ENCODE results near the gene ADAM22. TPM values are rescaled to one million over a fixed set of nuclear protein-coding genes. Genes with fewer than 3 reads are reported as not detected.

The ADAM22 gene
- total and polyA plus RNA-seq, 4 donors, result 0.04 to 0.61 (median 0.15) TPM

DNA sequence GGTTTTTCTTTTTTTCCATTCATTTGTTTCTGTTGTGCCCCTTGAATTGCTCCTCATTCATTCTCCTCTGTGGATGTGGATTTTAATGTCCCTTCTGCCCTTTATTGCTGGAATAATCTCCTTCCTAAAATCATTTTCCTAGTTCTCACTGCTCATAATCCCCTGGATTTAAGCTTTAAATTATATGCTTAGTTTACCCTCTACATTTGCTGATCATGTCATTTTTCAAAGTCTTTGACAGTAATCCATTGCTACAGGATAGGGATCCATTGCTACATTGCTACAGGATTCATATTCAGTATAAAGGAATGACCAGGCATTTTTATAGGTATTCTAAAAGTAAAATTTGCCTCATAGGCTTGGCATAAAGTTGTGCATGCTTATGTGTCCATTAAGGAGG is 14.3 kb downstream of the ADAM22 start:
- H3K4me3 ChIP-seq (ENCODE audit: low read depth in 1 of 3, low read length in 3 of 3), result no peak overlapping the region
- H3K9ac ChIP-seq (ENCODE audit: low read depth in 1 of 2, low read length in 2 of 2), result no peak overlapping the region
- DNase-seq (ENCODE audit: low spot score), result no peak
- no peaks in the 10 kb centered on the region for H3K36me3 ChIP-seq (ENCODE audit: control insufficient read depth in 4 of 4, insufficient read depth in 3 of 4, low read depth in 1 of 4, low read length in 3 of 4)
- no peaks in the 10 kb centered on the region for H3K9me3 ChIP-seq (ENCODE audit: control insufficient read depth in 4 of 4, low read length in 3 of 4)
- no peaks in the 10 kb centered on the region for H3K27me3 ChIP-seq (ENCODE audit: control insufficient read depth in 4 of 4, insufficient read depth in 4 of 4, low read length in 3 of 4)
- no peaks in the 10 kb centered on the region for H3K4me1 ChIP-seq (ENCODE audit: control insufficient read depth in 4 of 4, insufficient read depth in 4 of 4, low read length in 3 of 4)
- H3K27ac ChIP-seq (ENCODE audit: low read depth in 1 of 2, low read length in 2 of 2), result no peak overlapping the region
- no peak for TF ChIP-seq SP1 (IDR thresholded peaks at IDR 0.05)
- TF ChIP-seq FOXA1 (IDR thresholded peaks at IDR 0.05), result no peak
- TF ChIP-seq, protein P1, sequence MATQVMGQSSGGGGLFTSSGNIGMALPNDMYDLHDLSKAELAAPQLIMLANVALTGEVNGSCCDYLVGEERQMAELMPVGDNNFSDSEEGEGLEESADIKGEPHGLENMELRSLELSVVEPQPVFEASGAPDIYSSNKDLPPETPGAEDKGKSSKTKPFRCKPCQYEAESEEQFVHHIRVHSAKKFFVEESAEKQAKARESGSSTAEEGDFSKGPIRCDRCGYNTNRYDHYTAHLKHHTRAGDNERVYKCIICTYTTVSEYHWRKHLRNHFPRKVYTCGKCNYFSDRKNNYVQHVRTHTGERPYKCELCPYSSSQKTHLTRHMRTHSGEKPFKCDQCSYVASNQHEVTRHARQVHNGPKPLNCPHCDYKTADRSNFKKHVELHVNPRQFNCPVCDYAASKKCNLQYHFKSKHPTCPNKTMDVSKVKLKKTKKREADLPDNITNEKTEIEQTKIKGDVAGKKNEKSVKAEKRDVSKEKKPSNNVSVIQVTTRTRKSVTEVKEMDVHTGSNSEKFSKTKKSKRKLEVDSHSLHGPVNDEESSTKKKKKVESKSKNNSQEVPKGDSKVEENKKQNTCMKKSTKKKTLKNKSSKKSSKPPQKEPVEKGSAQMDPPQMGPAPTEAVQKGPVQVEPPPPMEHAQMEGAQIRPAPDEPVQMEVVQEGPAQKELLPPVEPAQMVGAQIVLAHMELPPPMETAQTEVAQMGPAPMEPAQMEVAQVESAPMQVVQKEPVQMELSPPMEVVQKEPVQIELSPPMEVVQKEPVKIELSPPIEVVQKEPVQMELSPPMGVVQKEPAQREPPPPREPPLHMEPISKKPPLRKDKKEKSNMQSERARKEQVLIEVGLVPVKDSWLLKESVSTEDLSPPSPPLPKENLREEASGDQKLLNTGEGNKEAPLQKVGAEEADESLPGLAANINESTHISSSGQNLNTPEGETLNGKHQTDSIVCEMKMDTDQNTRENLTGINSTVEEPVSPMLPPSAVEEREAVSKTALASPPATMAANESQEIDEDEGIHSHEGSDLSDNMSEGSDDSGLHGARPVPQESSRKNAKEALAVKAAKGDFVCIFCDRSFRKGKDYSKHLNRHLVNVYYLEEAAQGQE (IDR thresholded peaks at IDR 0.05), result no peak
- no peak for TF ChIP-seq RXRA (IDR thresholded peaks at IDR 0.05)
- TF ChIP-seq, protein P2, sequence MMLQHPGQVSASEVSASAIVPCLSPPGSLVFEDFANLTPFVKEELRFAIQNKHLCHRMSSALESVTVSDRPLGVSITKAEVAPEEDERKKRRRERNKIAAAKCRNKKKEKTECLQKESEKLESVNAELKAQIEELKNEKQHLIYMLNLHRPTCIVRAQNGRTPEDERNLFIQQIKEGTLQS (IDR thresholded peaks at IDR 0.05), result no peak
- no peak for TF ChIP-seq NR2F2 (IDR thresholded peaks at IDR 0.05)
- no peak for TF ChIP-seq FOXA2 (IDR thresholded peaks at IDR 0.05)
- no peak for TF ChIP-seq RAD21 (IDR thresholded peaks at IDR 0.05)
- TF ChIP-seq, protein P3, sequence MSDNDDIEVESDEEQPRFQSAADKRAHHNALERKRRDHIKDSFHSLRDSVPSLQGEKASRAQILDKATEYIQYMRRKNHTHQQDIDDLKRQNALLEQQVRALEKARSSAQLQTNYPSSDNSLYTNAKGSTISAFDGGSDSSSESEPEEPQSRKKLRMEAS (IDR thresholded peaks at IDR 0.05), result no peak
- no peak for TF ChIP-seq JUND (IDR thresholded peaks at IDR 0.05)
- TF ChIP-seq, protein P4, sequence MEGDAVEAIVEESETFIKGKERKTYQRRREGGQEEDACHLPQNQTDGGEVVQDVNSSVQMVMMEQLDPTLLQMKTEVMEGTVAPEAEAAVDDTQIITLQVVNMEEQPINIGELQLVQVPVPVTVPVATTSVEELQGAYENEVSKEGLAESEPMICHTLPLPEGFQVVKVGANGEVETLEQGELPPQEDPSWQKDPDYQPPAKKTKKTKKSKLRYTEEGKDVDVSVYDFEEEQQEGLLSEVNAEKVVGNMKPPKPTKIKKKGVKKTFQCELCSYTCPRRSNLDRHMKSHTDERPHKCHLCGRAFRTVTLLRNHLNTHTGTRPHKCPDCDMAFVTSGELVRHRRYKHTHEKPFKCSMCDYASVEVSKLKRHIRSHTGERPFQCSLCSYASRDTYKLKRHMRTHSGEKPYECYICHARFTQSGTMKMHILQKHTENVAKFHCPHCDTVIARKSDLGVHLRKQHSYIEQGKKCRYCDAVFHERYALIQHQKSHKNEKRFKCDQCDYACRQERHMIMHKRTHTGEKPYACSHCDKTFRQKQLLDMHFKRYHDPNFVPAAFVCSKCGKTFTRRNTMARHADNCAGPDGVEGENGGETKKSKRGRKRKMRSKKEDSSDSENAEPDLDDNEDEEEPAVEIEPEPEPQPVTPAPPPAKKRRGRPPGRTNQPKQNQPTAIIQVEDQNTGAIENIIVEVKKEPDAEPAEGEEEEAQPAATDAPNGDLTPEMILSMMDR (IDR thresholded peaks at IDR 0.05; ENCODE audit: low read depth, low read length, missing input control), result no peak
- no peak for TF ChIP-seq GABPA (IDR thresholded peaks at IDR 0.05 in 1 of 2, conservative IDR thresholded peaks at IDR 0.05 in 1 of 2)
- TF ChIP-seq EGR1 (IDR thresholded peaks at IDR 0.05; ENCODE audit: low read depth in 2 of 2), result no peak
- TF ChIP-seq HNF4G (IDR thresholded peaks at IDR 0.05), result no peak
- TF ChIP-seq, protein P5, sequence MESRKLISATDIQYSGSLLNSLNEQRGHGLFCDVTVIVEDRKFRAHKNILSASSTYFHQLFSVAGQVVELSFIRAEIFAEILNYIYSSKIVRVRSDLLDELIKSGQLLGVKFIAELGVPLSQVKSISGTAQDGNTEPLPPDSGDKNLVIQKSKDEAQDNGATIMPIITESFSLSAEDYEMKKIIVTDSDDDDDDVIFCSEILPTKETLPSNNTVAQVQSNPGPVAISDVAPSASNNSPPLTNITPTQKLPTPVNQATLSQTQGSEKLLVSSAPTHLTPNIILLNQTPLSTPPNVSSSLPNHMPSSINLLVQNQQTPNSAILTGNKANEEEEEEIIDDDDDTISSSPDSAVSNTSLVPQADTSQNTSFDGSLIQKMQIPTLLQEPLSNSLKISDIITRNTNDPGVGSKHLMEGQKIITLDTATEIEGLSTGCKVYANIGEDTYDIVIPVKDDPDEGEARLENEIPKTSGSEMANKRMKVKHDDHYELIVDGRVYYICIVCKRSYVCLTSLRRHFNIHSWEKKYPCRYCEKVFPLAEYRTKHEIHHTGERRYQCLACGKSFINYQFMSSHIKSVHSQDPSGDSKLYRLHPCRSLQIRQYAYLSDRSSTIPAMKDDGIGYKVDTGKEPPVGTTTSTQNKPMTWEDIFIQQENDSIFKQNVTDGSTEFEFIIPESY (IDR thresholded peaks at IDR 0.05), result no peak
- no peak for TF ChIP-seq HNF4A (conservative IDR thresholded peaks at IDR 0.05)

DNA sequence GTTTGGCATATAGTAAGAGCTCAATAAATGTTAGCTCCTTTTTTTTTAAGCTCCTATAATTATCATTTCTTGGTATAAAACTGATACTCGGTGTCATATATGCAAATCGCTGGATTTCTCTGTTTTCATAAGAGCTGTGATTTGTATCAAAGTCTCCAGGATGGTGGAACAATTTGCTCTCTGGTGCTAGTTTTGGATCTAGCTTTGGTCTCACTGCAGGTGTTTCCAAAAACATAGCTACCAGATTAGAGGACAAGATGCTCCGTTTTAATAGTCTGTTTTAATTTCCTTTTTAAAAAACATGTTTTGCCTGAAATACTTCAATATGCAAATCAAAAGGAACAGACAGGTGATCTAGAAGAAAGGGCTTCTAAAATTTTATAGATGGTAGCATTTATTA is 25.3 kb downstream of the ADAM22 start:
- H3K27me3 ChIP-seq (ENCODE audit: control insufficient read depth in 4 of 4, insufficient read depth in 4 of 4, low read length in 3 of 4), result no peaks in the 10 kb centered on the region
- WGBS, result 88% methylated on average over 3 of the region's 3 CpGs
- H3K4me1 ChIP-seq (ENCODE audit: control insufficient read depth in 4 of 4, insufficient read depth in 4 of 4, low read length in 3 of 4), result no peaks in the 10 kb centered on the region
- H3K27ac ChIP-seq (ENCODE audit: low read depth in 1 of 2, low read length in 2 of 2), result no peak overlapping the region
- no peaks in the 10 kb centered on the region for H3K9me3 ChIP-seq (ENCODE audit: control insufficient read depth in 4 of 4, low read length in 3 of 4)
- no peaks in the 10 kb centered on the region for H3K36me3 ChIP-seq (ENCODE audit: control insufficient read depth in 4 of 4, insufficient read depth in 3 of 4, low read depth in 1 of 4, low read length in 3 of 4)
- DNase-seq (ENCODE audit: low spot score), result no peak
- no peak overlapping the region for H3K9ac ChIP-seq (ENCODE audit: low read depth in 1 of 2, low read length in 2 of 2)
- H3K4me3 ChIP-seq (ENCODE audit: low read depth in 1 of 3, low read length in 3 of 3), result no peak overlapping the region
- no peak for TF ChIP-seq YY1 (IDR thresholded peaks at IDR 0.05)
- no peak for TF ChIP-seq HNF4G (IDR thresholded peaks at IDR 0.05)
- TF ChIP-seq SP1 (IDR thresholded peaks at IDR 0.05), result no peak
- no peak for TF ChIP-seq FOXA2 (IDR thresholded peaks at IDR 0.05)
- TF ChIP-seq NR2F2 (IDR thresholded peaks at IDR 0.05), result no peak
- TF ChIP-seq TAF1 (conservative IDR thresholded peaks at IDR 0.05), result no peak
- TF ChIP-seq, protein P4 (IDR thresholded peaks at IDR 0.05; ENCODE audit: low read depth, low read length, missing input control), result no peak
- TF ChIP-seq, protein P2 (IDR thresholded peaks at IDR 0.05), result no peak
- TF ChIP-seq, protein P3 (IDR thresholded peaks at IDR 0.05), result no peak
- TF ChIP-seq, protein P1 (IDR thresholded peaks at IDR 0.05), result no peak

All from liver (tissue), 9 donors.